Heart right ventricle (tissue), 16 donors: ENCODE data around the gene CFAP73. TPM values are rescaled to one million over a fixed set of nuclear protein-coding genes. Genes with fewer than 3 reads are reported as not detected.

Experiments
- ATAC-seq, 8 donors: fragments of 200-7000 bp; cut with Tn5 transposase; one replicate each; pipeline ENCODE4 v1.9.1; 2020; ENCODE audit warnings: mild to moderate bottlenecking in 8 of 8, moderate library complexity in 8 of 8, moderate number of reproducible peaks in 1 of 8
- DNase-seq, 2 donors: peaks; one replicate each; pipeline ENCODE4 v3.0.0-alpha.2; 2020
- H3K27ac ChIP-seq, 10 donors: fragments of 200-600 bp; sonication (generic) in 2 of 10; one replicate each; pipeline versions ENCODE4 v1.5.0 to v1.8.0; 2020 to 2022; ENCODE audit warnings: mild to moderate bottlenecking in 3 of 10
- H3K27me3 ChIP-seq, 7 donors: fragments of 200-600 bp; one replicate each; pipeline ENCODE4 v1.8.0; 2021 to 2022; ENCODE audit warnings: mild to moderate bottlenecking in 2 of 7
- H3K36me3 ChIP-seq, 9 donors: fragments of 200-600 bp; sonication (generic) in 1 of 9; one replicate each; pipeline versions ENCODE4 v1.5.0 to v1.8.0; 2020 to 2022; ENCODE audit warnings: mild to moderate bottlenecking in 2 of 9
- H3K4me1 ChIP-seq, 9 donors: fragments of 200-600 bp; sonication (generic) in 1 of 9; one replicate each; pipeline versions ENCODE4 v1.5.0 to v1.8.0; 2020 to 2022; ENCODE audit warnings: mild to moderate bottlenecking in 4 of 9
- H3K4me3 ChIP-seq, 10 donors: fragments of 200-600 bp; sonication (generic) in 2 of 10; one replicate each; pipeline versions ENCODE4 v1.5.0 to v1.8.0; 2020 to 2022; ENCODE audit warnings: mild to moderate bottlenecking in 7 of 10, moderate library complexity in 2 of 10
- H3K9me3 ChIP-seq, 11 donors: fragments of 200-600 bp in 10 of 11; sonication (generic) in 2 of 11; one replicate each; pipeline versions ENCODE4 v1.5.0 to v1.8.0; 2013 to 2022; ENCODE audit warnings: mild to moderate bottlenecking in 2 of 11, control low read depth in 1 of 11, moderate library complexity in 1 of 11
- CTCF ChIP-seq, 9 donors: fragments of 200-600 bp; sonication (generic) in 2 of 9; IDR thresholded peaks; one replicate each; pipeline versions ENCODE4 v1.5.0 to v1.8.0; 2021 to 2022; ENCODE audit warnings: antibody characterized with exemption in 9 of 9, mild to moderate bottlenecking in 5 of 9, moderate library complexity in 1 of 9
- WGBS, 2 donors: extraction: QIAGEN DNeasy Blood & Tissue Kit; methylation state at CpG; one replicate each; pipeline ENCODE4 v1.1.7; 2013; ENCODE audit warnings: inconsistent platforms in 1 of 2; 5-methylcytosine and 5-hydroxymethylcytosine counted together
- intact Hi-C, 10 donors: fragments of 100-400 bp; cut with DNase I; formaldehyde crosslinking; loops; one replicate each; pipeline versions ENCODE4 v1.11.1 to v1.14.2; 2022
- polyA plus RNA-seq, 2 donors: library from polyadenylated mRNA; stranded (reverse); fragments of 200-250 nt; gene quantifications; one replicate each; pipeline ENCODE4 v1.2.3, GENCODE V29; 2013
- total RNA-seq, 10 donors: library from RNA; stranded (reverse); fragmentation: NEBNext Ultra II Directional in 3 of 10; extraction: Animal tissue kit (Norgen Biotek cat#: 25700) in 3 of 10; gene quantifications; one replicate each; pipeline versions ENCODE4 v1.2.1 to v1.2.4, GENCODE V29; 2021 to 2023
- donor health status: Arrhythmogenic right ventricular cardiomyopathy.
- donor health status: ischemic (EF 13 %, LVEDD 7.1; RV severe dilation, severe dysfunction).
- donor health status: healthy with polysubstance abuse.
- donor health status: DM: no; HTN: yes; CAD: no.
- donor health status: DM: no; HTN: no; CAD: no.
- donor health status: ischemic (EF 25% LVEDD 6.9; RV normal size, moderate dysfunction).
- donor health status: ischemic (EF 25% LVEDD 5.7; RV mildly dilated, moderate dysfunction).
- donor health status: healthy.
- donor health status: DM: yes; HTN: yes; CAD: no.
- donor health status: Ischemic cardiomyopathy.
- donor health status: ischemic (EF 35%, LVEDD 5.7; RV mildly dilated, moderate dysfunction).
- donor health status: nonischemic (EF 11% LVEDD 7.7; RV severe dilation, severe dysfunction).
- donor health status: DM: yes; HTN: yes; CAD: no.
- donor health status: PGD.
- donor health status: ischemic (EF 29% LVEDD 5.4; RV normal size, mild dysfunction).
- donor health status: nonischemic (EF 23%, LVEDD 6.1; RV moderate dilation, normal function).

CFAP73 gene
- total and polyA plus RNA-seq, 12 donors: 0.10 TPM; not detected in 11

- DNase-seq (no peak), ATAC-seq (no peak)
- 92 to 93% methylated on average over 4 of the region's 4 CpGs for WGBS, 2 donors
- Histone ChIP-seq H3K4me1 (peaks cover 0 to 7% (median 0%) of the 10 kb centered on the region in 9 donors), H3K9me3 (no peaks in the 10 kb centered on the region), H3K4me3 (no peak overlapping the region), H3K27me3 (peaks cover 5 to 49% (median 38%) of the 10 kb centered on the region in 7 donors), H3K27ac (no peak overlapping the region), H3K36me3 (no peaks in the 10 kb centered on the region)
- intact Hi-C loops: no loop called here
- TF ChIP-seq CTCF (IDR thresholded peaks at IDR 0.05): no peak
These were observed 41.2 kb upstream of the CFAP73 start for GRCh38 chr12:113108308-113108707.

- intact Hi-C loops: no loop called here
- ATAC-seq (peak in 1 of 8 donors; percentile 38), DNase-seq (no peak)
- Histone ChIP-seq H3K27ac (no peak overlapping the region), H3K4me3 (no peak overlapping the region), H3K9me3 (no peaks in the 10 kb centered on the region), H3K36me3 (no peaks in the 10 kb centered on the region), H3K27me3 (peaks cover 0 to 49% (median 31%) of the 10 kb centered on the region in 7 donors), H3K4me1 (no peaks in the 10 kb centered on the region)
- no peak for TF ChIP-seq CTCF (IDR thresholded peaks at IDR 0.05)
- 59 to 65% methylated on average over 5 of the region's 5 CpGs for WGBS, 2 donors
These were observed 40.2 kb upstream of the CFAP73 start for GRCh38 chr12:113109360-113109759.

- TF ChIP-seq CTCF (IDR thresholded peaks at IDR 0.05): no peak
- DNase-seq (no peak), ATAC-seq (no peak)
- Histone ChIP-seq H3K4me1 (no peaks in the 10 kb centered on the region), H3K27me3 (peaks cover 0 to 49% (median 35%) of the 10 kb centered on the region in 7 donors), H3K4me3 (no peak overlapping the region), H3K27ac (no peak overlapping the region), H3K36me3 (no peaks in the 10 kb centered on the region), H3K9me3 (no peaks in the 10 kb centered on the region)
- 44 to 49% methylated on average over 7 of the region's 7 CpGs for WGBS, 2 donors
- intact Hi-C loops: no loop called here
These were observed 39.5 kb upstream of the CFAP73 start for GRCh38 chr12:113109872-113110599.

- no peaks in the 10 kb centered on the region for H3K4me1 ChIP-seq
- H3K27ac ChIP-seq: no peak overlapping the region
- H3K4me3 ChIP-seq: no peak overlapping the region
- intact Hi-C loops: no loop called here
- peaks cover 0 to 47% (median 36%) of the 10 kb centered on the region in 7 donors for H3K27me3 ChIP-seq
- no peaks in the 10 kb centered on the region for H3K9me3 ChIP-seq
- no peak for ATAC-seq
- TF ChIP-seq CTCF (IDR thresholded peaks at IDR 0.05): no peak
- no peak for DNase-seq
- no peaks in the 10 kb centered on the region for H3K36me3 ChIP-seq
- 85 to 86% methylated on average over 3 of the region's 3 CpGs for WGBS, 2 donors
These were observed 38.3 kb upstream of the CFAP73 start for GRCh38 chr12:113111247-113111646.
